SK-N-SH (cell line): ENCODE results near the gene MYO16.

Experiments used
- CHD2 ChIP-seq: fragments of 150-350 bp; IDR thresholded peaks from 2 replicates; pipeline ENCODE4 v1.6.1; 2018; ENCODE audit warnings: low read length; ENCODE audit not compliant: partially characterized antibody
- NFIC ChIP-seq: IDR thresholded peaks from 2 replicates; pipeline ENCODE4 v1.4.0; 2012; ENCODE audit warnings: borderline replicate concordance
- POLR2AphosphoS5 ChIP-seq: IDR thresholded peaks from 2 replicates; pipeline ENCODE4 v1.6.1; 2012; ENCODE audit warnings: low read depth, low read length
- TF ChIP-seq, protein P1 (sequence below): fragments of 200-600 bp; sonication (generic); IDR thresholded peaks from 2 replicates; pipeline ENCODE4 v1.6.1; 2017; ENCODE audit warnings: antibody characterized with exemption, mild to moderate bottlenecking, moderate library complexity

DNA sequence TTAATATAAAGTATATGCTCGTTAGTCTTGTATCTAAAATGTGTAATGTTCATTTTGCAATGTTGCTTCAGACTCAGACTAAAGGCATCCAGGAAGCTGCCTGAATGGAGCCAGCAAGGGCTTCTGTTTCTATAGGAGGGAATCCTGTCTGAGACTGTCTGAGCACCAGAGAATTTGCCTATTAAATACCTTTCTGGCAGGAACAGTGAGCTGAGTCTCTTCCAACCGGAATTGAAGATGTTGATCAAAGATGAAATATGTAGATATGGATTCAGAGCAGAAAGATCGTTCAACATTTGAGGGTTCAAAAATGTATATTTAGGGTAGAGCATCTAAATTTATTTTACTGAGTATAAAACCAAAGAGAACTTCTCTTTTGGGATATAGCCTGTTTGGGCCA lies 20.9 kb downstream of the MYO16 start:
- no peak for TF ChIP-seq CHD2
- TF ChIP-seq, protein P1, sequence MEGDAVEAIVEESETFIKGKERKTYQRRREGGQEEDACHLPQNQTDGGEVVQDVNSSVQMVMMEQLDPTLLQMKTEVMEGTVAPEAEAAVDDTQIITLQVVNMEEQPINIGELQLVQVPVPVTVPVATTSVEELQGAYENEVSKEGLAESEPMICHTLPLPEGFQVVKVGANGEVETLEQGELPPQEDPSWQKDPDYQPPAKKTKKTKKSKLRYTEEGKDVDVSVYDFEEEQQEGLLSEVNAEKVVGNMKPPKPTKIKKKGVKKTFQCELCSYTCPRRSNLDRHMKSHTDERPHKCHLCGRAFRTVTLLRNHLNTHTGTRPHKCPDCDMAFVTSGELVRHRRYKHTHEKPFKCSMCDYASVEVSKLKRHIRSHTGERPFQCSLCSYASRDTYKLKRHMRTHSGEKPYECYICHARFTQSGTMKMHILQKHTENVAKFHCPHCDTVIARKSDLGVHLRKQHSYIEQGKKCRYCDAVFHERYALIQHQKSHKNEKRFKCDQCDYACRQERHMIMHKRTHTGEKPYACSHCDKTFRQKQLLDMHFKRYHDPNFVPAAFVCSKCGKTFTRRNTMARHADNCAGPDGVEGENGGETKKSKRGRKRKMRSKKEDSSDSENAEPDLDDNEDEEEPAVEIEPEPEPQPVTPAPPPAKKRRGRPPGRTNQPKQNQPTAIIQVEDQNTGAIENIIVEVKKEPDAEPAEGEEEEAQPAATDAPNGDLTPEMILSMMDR: no peak
- TF ChIP-seq NFIC: no peak
- TF ChIP-seq POLR2AphosphoS5: no peak
